Superior temporal gyrus (tissue), 1 donor: ENCODE measurements around the gene COMMD10.
"Not testable (repeated sequence)": the region's sequence is repeated elsewhere in the genome, so short reads cannot be mapped to it uniquely, and the experiment has no call there.

ENCODE experiments used
- DNase-seq: peaks from one replicate; pipeline ENCODE4 v3.0.0-alpha.2; 2016; ENCODE audit errors: extremely low spot score

The COMMD10 gene

DNA sequence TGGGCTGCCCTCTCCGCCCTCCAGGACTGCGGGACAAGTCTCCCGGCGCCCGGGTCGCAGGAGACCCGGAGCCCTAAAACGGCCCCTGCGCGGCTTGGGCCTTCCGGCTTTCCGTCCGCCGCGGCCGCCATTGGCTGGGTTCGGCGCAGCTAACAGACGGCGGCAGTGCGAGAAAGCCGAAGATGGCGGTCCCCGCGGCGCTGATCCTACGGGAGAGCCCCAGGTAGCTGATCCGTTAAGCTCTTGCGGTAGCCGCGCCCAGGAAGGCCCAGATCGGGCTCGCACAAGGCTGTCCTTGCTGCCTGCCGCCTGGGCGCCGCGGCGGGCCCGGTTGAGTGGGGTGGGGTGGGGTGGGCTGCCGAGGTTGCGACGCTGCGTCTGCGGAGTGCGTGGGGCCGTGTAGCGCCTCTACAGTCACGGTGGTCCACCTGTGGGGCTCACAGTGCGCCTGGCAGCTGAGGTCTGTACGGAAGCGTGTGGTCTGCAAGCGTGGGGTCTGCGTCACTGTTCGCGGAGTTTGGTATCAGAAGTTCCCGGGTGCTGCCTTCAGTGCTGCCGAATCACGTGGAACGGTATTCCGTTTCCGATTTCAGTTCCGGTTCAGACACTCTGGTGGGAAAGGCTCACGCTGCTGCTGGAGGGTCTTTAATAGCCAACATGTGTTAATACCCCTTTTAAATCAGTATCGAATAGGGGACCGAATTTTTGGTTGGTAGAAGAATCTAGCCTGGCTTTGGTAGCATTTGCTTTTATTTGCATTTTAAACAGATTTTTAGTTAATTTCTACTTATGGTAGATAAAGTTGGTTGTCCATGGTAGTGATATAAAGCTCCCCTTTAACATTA, at the start of gene COMMD10:
Gene COMMD10, plus strand, starts transcription at position 155 of the 845 bp plus-strand sequence.
- peak; percentile 86 for DNase-seq

DNA sequence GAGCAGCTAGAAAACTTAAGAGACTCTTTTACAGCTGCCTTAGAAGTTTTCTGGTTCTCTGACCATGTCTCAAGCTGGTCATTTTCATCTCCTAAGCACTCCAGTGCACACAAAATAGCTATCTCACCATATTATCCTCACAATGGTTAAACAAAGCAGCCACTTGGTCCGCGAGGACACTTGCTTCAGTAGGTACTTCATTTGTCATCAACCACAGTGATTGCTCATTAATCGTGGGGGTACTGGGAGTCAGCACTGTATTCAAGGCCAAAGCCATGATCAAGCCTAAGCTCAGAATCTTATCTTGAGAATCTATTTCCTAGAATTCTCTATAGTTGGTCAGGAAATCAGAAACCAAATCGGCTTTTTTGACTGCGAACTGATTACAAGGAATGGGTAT, 49.7 kb upstream of the COMMD10 start:
- DNase-seq: no peak

DNA sequence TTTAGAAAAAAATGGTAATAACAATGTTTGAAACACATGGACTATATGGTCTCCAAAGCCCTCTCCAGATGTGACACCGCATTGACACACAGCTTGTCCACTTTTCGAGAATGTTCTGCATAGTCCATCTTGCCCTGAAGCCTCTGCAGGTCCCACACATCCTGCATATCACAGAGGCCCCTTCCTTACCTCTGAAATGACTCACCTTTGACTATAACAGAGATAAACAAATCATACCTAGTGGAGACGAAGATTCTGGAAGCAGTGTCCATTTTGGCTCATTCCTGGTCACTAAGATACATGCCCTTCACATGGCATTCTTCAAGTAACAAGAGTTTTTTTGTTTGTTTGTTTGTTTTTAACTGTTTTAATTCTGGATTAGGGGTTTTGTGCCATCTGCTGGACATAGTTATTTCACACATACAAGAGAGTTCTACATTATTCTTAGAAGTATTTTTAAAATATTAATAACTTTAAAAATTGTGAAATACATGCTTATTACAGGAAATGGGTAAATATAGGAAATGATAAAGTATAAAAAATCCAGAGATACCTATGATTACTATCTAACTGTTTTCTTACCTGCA, 47.5 kb upstream of the COMMD10 start:
- DNase-seq: no peak

DNA sequence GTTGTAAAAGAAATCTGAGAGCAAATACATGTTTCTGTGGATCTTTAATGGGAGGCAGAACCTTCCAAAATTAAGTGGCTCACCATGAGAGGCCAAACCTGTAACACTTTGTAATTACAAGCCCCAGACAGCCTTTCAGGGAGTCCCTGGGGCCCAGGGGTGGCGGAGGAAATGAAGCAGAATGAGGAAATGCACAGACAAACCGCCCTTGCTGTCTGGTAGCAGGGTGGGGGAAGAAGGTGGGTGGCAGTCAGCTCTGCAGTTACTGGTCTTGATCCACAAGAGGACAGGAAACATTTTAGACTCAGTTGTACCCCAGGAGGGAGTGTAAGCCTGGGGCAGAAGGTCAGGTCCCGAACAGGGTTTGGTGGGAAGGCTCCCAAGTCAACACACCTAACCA, 46.0 kb upstream of the COMMD10 start:
- DNase-seq: no peak

DNA sequence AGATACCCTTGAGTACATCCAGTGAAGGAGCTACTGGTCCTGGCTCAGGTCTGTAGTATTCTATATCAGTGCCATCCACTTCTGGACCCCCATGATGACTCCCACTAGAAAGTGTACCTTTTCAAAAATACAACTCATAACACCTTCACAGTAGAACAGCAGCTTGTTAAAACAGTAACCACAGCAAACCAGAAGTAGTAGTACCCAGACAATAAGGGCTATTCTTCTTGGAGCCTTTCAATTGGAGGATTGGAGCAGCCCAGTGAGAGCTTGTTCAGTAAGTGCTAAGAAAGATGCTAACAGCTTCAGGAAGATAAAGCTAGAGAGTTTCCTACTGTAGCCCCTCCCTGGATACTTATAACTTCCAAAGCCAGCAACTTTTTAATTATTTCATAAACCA, 42.5 kb upstream of the COMMD10 start:
- no peak for DNase-seq

DNA sequence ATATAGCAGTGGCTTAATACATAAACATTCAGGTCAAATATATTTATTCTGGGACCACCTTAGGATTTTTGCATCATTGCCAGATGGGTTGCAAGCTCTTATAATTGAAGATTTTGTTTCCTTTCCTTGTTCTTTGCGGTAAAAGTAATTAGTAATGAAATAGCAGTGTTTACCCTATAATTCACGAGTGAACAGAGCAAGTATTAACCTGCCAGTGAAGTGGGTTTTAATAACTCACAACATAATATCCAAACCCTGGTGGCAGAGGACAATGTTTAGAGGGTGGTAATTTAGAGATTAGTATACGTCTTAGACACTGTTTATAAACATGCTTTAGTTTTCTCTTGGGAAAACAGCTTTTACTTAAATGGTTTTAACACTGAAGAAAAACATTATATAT, 40.8 kb upstream of the COMMD10 start:
- DNase-seq: no peak

DNA sequence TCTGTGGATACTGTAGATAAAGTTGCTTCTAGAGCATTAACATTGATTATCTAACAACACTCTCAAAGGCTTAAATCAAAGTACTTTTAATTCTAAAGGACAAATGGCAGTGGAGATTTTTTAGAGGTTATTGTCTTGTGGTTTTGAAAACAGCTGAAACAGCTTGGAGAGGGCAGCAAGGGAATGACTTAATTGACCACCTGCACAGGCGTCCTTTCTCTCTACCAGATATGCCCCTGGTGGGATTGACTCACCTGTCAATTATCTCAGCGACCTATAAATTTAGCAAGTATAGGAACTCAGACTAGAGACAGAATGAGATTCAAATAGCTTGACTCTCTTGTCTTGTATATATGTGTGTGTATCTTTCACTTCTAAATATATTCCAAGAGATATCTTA, 39.0 kb upstream of the COMMD10 start:
- no peak for DNase-seq

DNA sequence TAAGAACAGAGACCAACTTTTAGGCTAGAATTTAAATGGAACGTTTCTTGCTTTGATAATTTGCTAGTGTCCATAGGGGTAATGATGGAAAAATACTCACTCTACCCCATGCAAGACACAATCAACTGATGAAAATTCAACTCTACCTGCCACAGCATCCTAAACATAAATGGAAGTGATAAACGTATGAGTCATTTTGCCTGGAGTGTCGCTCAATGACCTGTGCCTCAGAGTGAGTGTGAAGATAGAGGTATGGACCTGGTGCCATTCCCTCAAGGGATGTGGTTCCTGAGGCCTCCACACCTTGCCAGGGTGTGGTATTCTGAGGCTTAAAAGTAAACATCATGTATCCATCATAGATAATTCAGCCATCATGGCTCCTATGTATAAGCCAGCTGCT, 38.6 kb upstream of the COMMD10 start:
- DNase-seq: no peak

DNA sequence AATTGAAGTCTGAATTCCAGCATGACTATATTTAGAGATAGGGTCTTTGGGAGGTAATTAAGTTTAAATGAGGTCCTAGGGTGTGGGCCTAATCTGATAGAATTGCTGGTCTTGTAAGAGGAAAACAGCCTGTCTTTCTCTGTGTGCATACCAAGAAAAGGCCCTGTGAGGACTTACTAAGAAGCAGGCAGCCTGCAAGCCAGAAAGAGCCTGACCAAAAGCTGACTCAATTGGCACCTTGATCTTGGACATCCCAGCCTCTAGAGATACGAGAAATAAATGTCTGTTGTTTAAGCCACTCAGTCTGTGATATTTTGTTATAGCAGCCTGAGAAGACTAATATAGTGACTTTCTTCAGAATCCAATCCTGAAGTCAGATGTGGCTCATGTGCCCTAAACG, 38.0 kb upstream of the COMMD10 start:
- no peak for DNase-seq

DNA sequence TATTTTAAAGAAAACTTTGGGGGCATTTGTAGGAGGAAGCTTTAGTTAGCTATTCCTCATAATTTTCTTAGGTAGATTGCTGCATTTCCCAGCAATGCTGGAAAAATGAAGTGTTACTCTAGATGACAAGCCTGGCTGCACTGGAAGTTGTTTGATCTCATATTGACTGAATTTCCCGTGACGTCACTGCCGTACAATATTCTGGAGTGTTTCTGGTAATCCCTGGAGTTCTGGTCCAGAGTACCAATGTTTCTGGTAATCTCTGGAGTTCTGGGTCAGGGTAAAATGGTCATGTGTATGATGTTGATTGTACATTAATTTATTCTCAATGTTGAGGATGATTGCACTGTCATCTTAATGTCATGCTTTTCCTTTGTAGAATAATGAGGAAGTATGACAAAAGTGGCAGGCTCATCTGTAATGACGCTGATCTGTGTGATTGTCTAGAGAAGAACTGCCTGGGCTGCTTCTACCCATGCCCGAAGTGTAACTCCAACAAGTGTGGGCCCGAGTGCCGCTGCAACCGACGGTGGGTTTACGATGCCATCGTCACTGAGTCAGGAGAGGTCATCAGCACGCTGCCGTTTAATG, 26.4 kb upstream of the COMMD10 start:
- no peak for DNase-seq

DNA sequence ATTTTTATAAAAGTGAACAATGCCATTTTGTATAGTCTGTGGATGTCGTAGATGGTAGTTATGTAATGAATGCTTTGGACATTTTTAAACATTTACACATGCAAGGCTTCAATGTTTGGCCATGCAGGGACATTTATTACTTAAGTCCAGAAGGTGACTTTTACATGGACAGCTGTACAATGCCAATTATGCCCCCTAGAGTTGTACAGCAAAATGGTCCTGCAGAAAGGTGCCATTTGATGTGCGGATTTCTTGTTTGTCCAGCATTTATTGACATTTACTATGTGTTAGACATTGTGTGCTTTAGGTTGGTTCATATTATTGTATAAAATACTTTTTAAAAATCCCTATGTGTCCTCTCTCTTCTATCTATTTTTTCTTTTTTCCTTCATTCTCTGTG, 22.5 kb upstream of the COMMD10 start:
- DNase-seq: no peak

DNA sequence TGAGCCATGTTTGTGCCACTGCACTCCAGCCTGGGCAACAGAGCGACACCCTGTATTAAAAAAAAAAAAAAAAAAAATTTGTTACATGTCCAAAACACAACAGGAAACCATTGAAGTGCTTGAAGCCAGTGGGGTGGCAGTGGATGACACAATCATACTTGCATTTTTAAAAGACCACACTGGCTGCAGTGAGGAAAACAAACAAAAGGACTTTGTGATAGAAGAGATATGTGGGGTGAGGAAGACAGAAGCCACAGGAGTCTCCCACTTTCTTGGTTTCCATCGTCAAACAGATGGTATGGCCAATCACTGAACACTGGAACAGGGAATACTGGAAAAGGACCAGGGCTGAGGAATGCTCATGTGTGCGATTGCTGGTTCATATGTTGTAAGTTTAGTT, 20.9 kb upstream of the COMMD10 start:
- no peak for DNase-seq

DNA sequence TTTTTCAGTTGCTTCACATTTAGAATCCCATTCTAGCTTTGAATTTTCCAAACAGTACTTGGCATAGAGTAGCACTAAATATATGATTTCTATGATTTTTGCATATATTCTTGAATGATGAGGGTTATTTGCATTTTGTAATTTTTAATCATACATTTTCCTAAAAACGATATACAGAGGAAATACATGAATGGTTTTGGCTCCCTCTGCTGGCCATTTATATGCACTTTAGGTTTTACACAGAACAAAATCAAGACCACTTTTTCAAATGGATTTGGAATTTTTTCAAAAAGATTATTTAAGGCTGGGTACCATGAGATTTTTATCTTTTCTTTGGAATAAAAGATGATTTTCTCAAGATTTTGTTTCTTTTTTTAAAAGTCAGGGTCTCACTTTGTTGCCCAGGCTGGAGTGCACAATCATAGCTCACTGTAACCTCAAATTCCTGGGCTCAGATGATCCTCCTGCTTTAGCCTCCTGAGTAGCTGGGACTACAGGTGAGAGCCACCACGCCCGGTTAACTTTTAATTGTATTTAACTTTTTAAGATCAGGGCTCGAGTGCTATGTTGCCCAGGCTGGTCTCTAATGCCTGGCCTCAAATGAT, 16.7 kb upstream of the COMMD10 start:
- peak; percentile 90 for DNase-seq

DNA sequence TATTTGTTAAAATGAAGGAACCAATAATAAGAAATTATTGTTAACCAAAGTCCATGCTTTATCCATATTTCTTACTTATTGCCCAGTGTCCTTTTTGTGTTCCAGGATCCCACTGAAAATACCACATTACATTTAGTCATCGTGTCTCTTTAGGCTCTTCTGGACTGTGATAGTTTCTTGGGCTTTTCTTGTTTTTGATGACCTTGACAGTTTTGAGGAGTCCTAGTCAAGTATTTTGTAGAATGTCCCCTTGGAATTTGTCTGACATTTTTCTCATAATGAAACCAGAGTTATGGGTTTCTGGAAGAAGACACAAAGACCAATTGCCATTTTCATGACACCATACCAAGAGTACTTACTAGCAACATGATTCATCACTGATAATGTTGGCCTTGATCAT, 13.6 kb upstream of the COMMD10 start:
- no peak for DNase-seq

DNA sequence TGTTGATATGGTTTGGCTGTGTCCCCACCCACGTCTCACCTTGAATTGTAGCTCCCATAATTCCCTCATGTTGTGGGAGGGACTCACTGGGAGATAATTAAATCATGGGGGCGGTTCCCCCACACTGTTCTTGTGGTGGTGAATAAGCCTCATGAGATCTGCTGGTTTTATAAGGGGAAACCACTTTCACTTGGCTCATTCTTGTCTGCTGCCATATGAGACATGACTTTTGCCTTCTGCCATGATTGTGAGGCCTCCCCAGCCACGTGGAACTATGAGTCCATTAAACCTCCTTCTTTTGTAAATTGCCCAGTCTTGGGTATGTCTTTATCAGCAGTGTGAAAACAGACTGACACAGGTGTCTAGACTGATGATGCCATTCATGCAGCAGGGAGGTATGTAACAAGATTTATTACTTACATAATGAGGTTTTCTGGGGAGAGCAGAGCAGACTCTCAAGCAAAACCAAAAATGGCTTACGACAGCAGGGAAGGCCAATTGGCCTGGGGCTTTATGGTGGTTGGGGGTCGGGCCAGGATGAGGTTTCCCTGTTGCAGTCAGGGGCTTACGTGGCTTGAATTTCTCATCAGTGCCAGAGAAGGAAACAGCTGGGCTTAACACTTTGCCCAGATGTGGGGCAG, 9.5 kb upstream of the COMMD10 start:
- no peak for DNase-seq

DNA sequence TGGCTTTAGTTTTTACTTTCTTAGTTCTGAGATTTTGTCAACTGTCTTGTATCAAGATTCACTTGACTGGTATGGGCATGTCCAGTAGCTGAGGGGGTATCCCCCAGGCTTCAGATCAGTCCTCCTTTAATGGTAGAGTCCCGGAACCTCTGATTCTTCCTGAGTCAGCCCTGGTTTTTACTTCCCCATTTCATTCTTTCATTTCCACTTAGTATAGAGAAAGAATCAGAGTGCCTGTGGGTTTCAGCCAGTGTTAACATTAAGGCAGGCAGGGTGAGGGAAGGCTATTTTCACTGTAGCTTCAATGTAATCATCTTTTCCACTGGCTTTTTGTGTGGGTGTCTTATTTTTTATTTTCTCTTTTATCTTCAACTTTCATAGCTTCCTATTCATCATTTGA, 8.3 kb upstream of the COMMD10 start:
- DNase-seq: peak; percentile 15

DNA sequence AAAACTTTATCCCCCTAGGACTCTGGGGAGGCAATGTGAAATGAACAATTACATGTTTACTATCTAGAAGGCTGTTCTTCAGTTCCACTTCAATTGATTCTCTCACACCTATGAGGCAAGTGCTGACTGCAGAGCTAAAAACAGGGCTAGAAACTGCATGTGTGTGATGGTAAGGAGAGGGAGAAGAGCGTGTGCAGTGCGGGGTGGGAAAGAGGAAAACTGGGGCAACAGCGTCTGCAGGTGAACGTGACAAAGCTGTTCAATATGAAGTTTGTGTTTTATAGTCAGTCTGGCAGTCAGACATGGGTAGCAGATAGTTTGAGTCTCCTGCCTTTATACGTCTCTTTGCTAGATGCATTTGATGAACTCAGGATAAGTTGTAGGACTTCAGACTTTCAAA, 6.6 kb upstream of the COMMD10 start:
- no peak for DNase-seq

DNA sequence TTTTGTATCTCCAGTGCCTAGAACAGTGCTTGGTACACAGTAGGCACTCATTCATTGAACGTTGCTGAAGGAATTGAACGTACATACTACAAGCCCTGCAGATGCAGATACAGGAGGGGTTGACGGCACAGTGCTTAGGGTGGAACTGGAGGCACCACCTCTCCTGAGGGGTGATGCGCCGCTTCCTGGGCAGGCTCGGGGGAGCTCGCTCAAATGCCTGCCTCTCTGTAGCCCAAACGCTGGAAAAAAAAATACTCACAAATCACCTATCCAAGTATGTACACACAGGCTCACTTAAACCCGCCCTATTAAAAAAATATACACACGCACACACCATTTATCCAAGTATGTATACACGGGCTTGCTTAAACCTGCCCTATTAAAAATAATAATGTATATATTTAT, 536 bp upstream of the COMMD10 start:
- DNase-seq: no peak

DNA sequence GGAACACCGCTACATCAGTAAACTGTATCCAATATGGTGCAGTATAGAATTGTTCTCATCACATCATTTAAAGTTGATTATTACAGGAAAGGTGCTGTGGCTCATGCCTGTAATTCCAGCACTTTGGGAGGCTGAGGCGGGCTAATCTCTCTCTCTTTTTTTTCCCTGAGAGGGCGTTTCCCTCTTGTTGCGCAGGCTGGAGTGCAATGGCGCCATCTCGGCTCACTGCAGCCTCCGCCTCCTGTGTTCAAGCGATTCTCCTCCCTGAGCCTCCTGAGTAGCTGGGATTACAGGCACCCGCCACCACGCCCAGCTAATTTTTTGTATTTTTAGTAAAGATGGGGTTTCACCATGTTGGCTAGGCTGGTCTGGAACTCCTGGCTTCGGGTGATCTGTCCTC, 1.5 kb downstream of the COMMD10 start:
- not testable (repeated sequence) for DNase-seq

DNA sequence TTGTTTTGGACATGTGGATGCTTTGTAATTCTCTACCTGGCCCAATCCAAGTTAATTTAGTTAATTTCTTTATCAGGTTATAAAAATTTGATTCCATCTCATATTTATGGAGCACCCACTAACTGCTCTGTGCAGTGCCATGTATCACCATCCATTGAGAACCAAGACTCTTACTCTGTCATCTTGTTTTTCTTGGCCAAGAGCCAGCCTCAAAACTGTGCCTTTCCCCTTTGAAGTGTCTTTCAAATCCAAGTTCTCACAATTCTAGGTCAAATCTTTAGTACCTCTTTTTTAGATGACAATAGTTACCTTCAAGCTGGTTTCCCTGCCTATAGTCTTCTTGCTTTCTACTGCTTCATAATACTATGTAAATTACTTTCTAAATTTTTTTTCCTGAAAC, 3.2 kb downstream of the COMMD10 start:
- no peak for DNase-seq

DNA sequence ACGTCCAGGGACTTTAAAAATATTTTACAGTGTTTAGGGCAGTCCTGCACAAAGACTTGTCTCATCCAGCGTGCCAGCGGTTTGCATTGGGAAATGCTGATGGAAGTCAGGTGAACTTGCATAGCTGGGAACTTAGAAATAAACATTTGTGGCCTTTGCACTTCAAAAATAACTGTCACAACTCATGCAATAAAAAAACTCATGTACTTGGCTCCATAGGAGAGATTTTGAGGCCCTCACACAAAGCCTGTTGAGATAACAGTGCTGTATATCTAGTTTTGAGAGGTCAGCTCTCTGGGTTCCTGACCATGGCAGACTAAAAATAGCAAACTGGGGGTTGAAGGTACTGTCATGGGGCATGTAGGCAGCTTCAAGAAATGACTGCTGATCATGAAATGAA, 5.5 kb downstream of the COMMD10 start:
- DNase-seq: no peak

DNA sequence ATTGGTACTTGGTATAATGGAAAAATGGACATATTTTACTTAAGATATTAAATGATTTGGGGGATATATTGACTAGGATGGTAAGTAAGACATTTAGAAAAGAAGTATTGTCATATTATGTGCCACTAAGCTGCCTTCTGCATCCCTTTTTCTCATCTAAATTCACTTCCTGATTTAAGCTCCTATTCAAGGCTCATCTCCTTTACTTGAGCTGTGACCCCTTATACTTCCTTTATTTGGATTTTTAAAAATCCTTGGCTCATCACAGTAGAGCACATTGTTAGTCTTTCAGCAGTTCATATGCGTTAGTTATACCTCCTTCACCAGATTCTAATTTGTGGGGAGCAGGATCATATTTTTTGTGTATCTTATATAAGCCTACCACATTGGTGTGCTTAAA, 6.6 kb downstream of the COMMD10 start:
- DNase-seq: no peak
